OCI-LY7 (cell line): ENCODE data around the gene GUCY1A2. TPM values are rescaled to one million over a fixed set of nuclear protein-coding genes. Genes with fewer than 3 reads are reported as not detected.
"Not testable (repeated sequence)": the region's sequence is repeated elsewhere in the genome, so short reads cannot be mapped to it uniquely, and the experiment has no call there.

ENCODE experiments used
- Bru-seq: library from RNA; stranded (reverse); fragments of 400-500 nt; gene quantifications from one replicate; lab custom pipeline; 2021; lab: Mats Ljungman, UMichigan
- BruChase-seq, 2 experiments: library from RNA; stranded (reverse); fragments of 400-500 nt; gene quantifications; one replicate each; lab custom pipeline; 2021; lab: Mats Ljungman, UMichigan
- BruUV-seq: library from RNA; stranded (reverse); fragments of 400-500 nt; replicated peaks from 2 replicates; lab custom pipeline; 2021; lab: Mats Ljungman, UMichigan
- CTCF ChIA-PET: fragments of 300-600 bp; sonication (Branson Sonifier 250); formaldehyde crosslinking; loops from one replicate; lab custom pipeline; 2022; ENCODE audit warnings: antibody characterized with exemption; ENCODE audit not compliant: unreplicated experiment; lab: Charles Lee
- POLR2A ChIA-PET: fragments of 300-600 bp; sonication (Branson Sonifier 250); formaldehyde crosslinking; loops from one replicate; lab custom pipeline; 2022; ENCODE audit warnings: antibody characterized with exemption; lab: Charles Lee
- DNase-seq: peaks from one replicate; pipeline ENCODE4 v3.0.0-alpha.2; 2015; ENCODE audit warnings: low spot score
- H2AFZ ChIP-seq: fragments of 200-600 bp; sonication (generic), shearing (Covaris generic); 2 replicates; pipeline ENCODE4 v1.6.1; 2014; ENCODE audit warnings: mild to moderate bottlenecking, antibody characterized with exemption, low read length, moderate library complexity
- H3K27ac ChIP-seq: fragments of 200-600 bp; sonication (generic); 2 replicates; pipeline ENCODE4 v1.5.1; 2014; ENCODE audit warnings: mixed run types, low read depth, mild to moderate bottlenecking, moderate library complexity, low read length, inconsistent platforms; ENCODE audit not compliant: poor library complexity, severe bottlenecking
- H3K36me3 ChIP-seq: fragments of 200-600 bp; sonication (generic); 2 replicates; pipeline ENCODE4 v1.6.1; 2014; ENCODE audit warnings: mild to moderate bottlenecking, antibody characterized with exemption, low read length, moderate library complexity, mixed read lengths; ENCODE audit not compliant: insufficient read depth
- H3K4me1 ChIP-seq: fragments of 200-600 bp; sonication (generic); 2 replicates; pipeline ENCODE4 v1.5.1; 2014; ENCODE audit warnings: mild to moderate bottlenecking, low read length; ENCODE audit not compliant: insufficient read depth, poor library complexity, severe bottlenecking
- H3K4me2 ChIP-seq: fragments of 200-600 bp; sonication (generic); 2 replicates; pipeline ENCODE4 v1.6.1; 2014; ENCODE audit warnings: mild to moderate bottlenecking, low read length
- H3K4me3 ChIP-seq: fragments of 200-600 bp; sonication (generic); 2 replicates; pipeline ENCODE4 v1.5.1; 2014; ENCODE audit warnings: mild to moderate bottlenecking, low read depth, low read length; ENCODE audit not compliant: poor library complexity, severe bottlenecking
- H3K79me2 ChIP-seq: fragments of 200-600 bp; sonication (generic); 2 replicates; pipeline ENCODE4 v1.6.1; 2016; ENCODE audit warnings: low read depth, mild to moderate bottlenecking, low read length, moderate library complexity, mixed read lengths; ENCODE audit not compliant: insufficient read depth
- H3K9me2 ChIP-seq: fragments of 200-600 bp; sonication (generic); 2 replicates; pipeline ENCODE4 v1.6.1; 2016; ENCODE audit warnings: mild to moderate bottlenecking, low read length, mixed read lengths; ENCODE audit not compliant: insufficient read depth
- H3K9me3 ChIP-seq: fragments of 200-600 bp; sonication (generic); 2 replicates; pipeline ENCODE4 v1.6.1; 2014; ENCODE audit warnings: mild to moderate bottlenecking, mixed run types, low read length, mixed read lengths
- H4K20me1 ChIP-seq: fragments of 200-600 bp; sonication (generic); 2 replicates; pipeline ENCODE4 v1.6.1; 2014; ENCODE audit warnings: mild to moderate bottlenecking, antibody characterized with exemption, low read length, moderate library complexity, mixed read lengths; ENCODE audit not compliant: insufficient read depth
- CTCF ChIP-seq: fragments of 200-600 bp; sonication (generic); conservative IDR thresholded peaks from 2 replicates; pipeline ENCODE4 v1.5.1; 2014; ENCODE audit warnings: mild to moderate bottlenecking, antibody characterized with exemption, low read length, moderate library complexity, mixed read lengths
- EZH2phosphoT487 ChIP-seq: fragments of 200-600 bp; sonication (generic); IDR thresholded peaks from 2 replicates; pipeline ENCODE4 v1.6.1; 2018; ENCODE audit warnings: low read depth, borderline replicate concordance, mild to moderate bottlenecking, mixed run types, antibody characterized with exemption, low read length, moderate library complexity, mixed read lengths
- intact Hi-C: fragments of 100-400 bp; cut with micrococcal nuclease; formaldehyde crosslinking; loops from one replicate; pipeline ENCODE4 v1.10.0; 2022; ENCODE audit not compliant: unreplicated experiment
- long read RNA-seq: library from polyadenylated mRNA; stranded (forward); transcript quantifications from one replicate; pipeline ENCODE4 v2.0.0, GENCODE V29; 2022
- total RNA-seq, 2 experiments: library from RNA; depleted of rRNA in 1 of 2; stranded (reverse); fragments of >200 nt in 1 of 2; shearing (Covaris generic) in 1 of 2; gene quantifications; 2 replicates each; pipeline ENCODE4 v1.2.3, GENCODE V29; 2014 to 2022

The GUCY1A2 gene
- total RNA-seq (2014; rRNA removed; shearing (Covaris generic)) (under 0.01 TPM in 1 of 2 replicates, not detected in the other), total RNA-seq (2022) (not detected in 2 replicates), Bru-seq, nascent RNA (percentile 4 among the genes with signal in this experiment), BruChase-seq, experiment 1, labeled RNA remaining after a 6-hour chase (percentile 4 among the genes with signal in this experiment), BruChase-seq, experiment 2, labeled RNA remaining after a 2-hour chase (percentile 3 among the genes with signal in this experiment)
- long read RNA-seq: 0 reads

- DNase-seq: no peak
- H3K36me3 ChIP-seq: no peaks in the 10 kb centered on the region
- H3K9me2 ChIP-seq: no peaks in the 10 kb centered on the region
- no peaks in the 10 kb centered on the region for H3K9me3 ChIP-seq
- no peak within 1 kb of the TSS for H3K4me3 ChIP-seq
- TF ChIP-seq CTCF: no peak
- TF ChIP-seq EZH2phosphoT487: no peak
- no peaks in the 10 kb centered on the region for H4K20me1 ChIP-seq
- no peaks in the 10 kb centered on the region for H3K79me2 ChIP-seq
- ChIA-PET CTCF (no interaction called here), POLR2A (no interaction called here)
- H3K27ac ChIP-seq: no peak within 1 kb of the TSS
- intact Hi-C loops: no loop called here
- H3K4me2 ChIP-seq: no peak within 1 kb of the TSS
- no peak within 1 kb of the TSS for H2AFZ ChIP-seq
- no TSS peak for BruUV-seq
- H3K4me1 ChIP-seq: no peaks in the 10 kb centered on the region
These were observed at the start of gene GUCY1A2 for GRCh38 chr11:107018219-107018901. Gene GUCY1A2, minus strand, starts transcription at chr11:107018476. Its CDS starts 421 bp downstream, at chr11:107018055.

GRCh38 chr11:107054391-107054790, 36.1 kb upstream of the GUCY1A2 start:
- no peaks in the 10 kb centered on the region for H3K79me2 ChIP-seq
- H4K20me1 ChIP-seq: no peaks in the 10 kb centered on the region
- ChIA-PET POLR2A (no interaction called here), CTCF (no interaction called here)
- intact Hi-C loops: no loop called here
- DNase-seq: no peak
- no peaks in the 10 kb centered on the region for H3K4me1 ChIP-seq
- H3K36me3 ChIP-seq: no peaks in the 10 kb centered on the region
- no peak for TF ChIP-seq CTCF
- no peak for TF ChIP-seq EZH2phosphoT487
- BruUV-seq: no TSS peak
- no peak overlapping the region for H3K27ac ChIP-seq
- H3K9me3 ChIP-seq: 0 out of 2 replicates have a peak, but pooled peaks cover 5% of the 10 kb centered on the region
- no peaks in the 10 kb centered on the region for H3K9me2 ChIP-seq
- no peak overlapping the region for H3K4me2 ChIP-seq
- no peak overlapping the region for H3K4me3 ChIP-seq
- H2AFZ ChIP-seq: no peak overlapping the region

- H3K27ac ChIP-seq, intact Hi-C loops, H3K4me1 ChIP-seq, BruUV-seq, POLR2A ChIA-PET, H2AFZ ChIP-seq, H3K79me2 ChIP-seq, H3K9me2 ChIP-seq, H3K36me3 ChIP-seq, H3K9me3 ChIP-seq, H4K20me1 ChIP-seq, H3K4me3 ChIP-seq, DNase-seq, H3K4me2 ChIP-seq, CTCF ChIA-PET: not testable (repeated sequence)
These were observed 33.1 kb upstream of the GUCY1A2 start for GRCh38 chr11:107051332-107051731.

GRCh38 chr11:107050899-107051298, 32.6 kb upstream of the GUCY1A2 start:
- BruUV-seq, H3K9me3 ChIP-seq, H3K4me3 ChIP-seq, H2AFZ ChIP-seq, H3K4me1 ChIP-seq, POLR2A ChIA-PET, intact Hi-C loops, H3K79me2 ChIP-seq, DNase-seq, H3K4me2 ChIP-seq, H3K27ac ChIP-seq, H3K36me3 ChIP-seq, CTCF ChIA-PET, H3K9me2 ChIP-seq, H4K20me1 ChIP-seq: not testable (repeated sequence)
